ENCODE measurements around the gene KDM5B.

- TF ChIP-seq EGR1 (conservative IDR thresholded peaks at IDR 0.05) (no peak), ZNF609 (CRISPR knock-in tag; IDR thresholded peaks at IDR 0.05; ENCODE audit: borderline replicate concordance) (no peak), ZNF644 (tag; IDR thresholded peaks at IDR 0.05; ENCODE audit: low read depth) (no peak), PATZ1 (CRISPR knock-in tag; IDR thresholded peaks at IDR 0.05; ENCODE audit: borderline replicate concordance) (no peak)
These were observed 2.0 kb upstream of the KDM5B start for GRCh38 chr1:202810193-202810614.

Measured in K562 (cell line).